Measurements from ENCODE around the gene NFIA.

The NFIA gene

GRCh38 chr1:61348025-61348665 is 265.8 kb downstream of the NFIA start:
- H3K4me3 ChIP-seq (ENCODE audit: low read depth, low read length), result no peak overlapping the region
- peaks cover 2% of the 10 kb centered on the region; the same call in 1 of the 2 replicates for H3K36me3 ChIP-seq
- H3K9me3 ChIP-seq, result no peaks in the 10 kb centered on the region
- DNase-seq, result no peak
- TF ChIP-seq, protein P1, sequence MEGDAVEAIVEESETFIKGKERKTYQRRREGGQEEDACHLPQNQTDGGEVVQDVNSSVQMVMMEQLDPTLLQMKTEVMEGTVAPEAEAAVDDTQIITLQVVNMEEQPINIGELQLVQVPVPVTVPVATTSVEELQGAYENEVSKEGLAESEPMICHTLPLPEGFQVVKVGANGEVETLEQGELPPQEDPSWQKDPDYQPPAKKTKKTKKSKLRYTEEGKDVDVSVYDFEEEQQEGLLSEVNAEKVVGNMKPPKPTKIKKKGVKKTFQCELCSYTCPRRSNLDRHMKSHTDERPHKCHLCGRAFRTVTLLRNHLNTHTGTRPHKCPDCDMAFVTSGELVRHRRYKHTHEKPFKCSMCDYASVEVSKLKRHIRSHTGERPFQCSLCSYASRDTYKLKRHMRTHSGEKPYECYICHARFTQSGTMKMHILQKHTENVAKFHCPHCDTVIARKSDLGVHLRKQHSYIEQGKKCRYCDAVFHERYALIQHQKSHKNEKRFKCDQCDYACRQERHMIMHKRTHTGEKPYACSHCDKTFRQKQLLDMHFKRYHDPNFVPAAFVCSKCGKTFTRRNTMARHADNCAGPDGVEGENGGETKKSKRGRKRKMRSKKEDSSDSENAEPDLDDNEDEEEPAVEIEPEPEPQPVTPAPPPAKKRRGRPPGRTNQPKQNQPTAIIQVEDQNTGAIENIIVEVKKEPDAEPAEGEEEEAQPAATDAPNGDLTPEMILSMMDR (IDR thresholded peaks at IDR 0.05; ENCODE audit: low read depth, low read length), result no peak
- no peaks in the 10 kb centered on the region for H3K27me3 ChIP-seq
- H3K4me1 ChIP-seq, result no peaks in the 10 kb centered on the region

DNA sequence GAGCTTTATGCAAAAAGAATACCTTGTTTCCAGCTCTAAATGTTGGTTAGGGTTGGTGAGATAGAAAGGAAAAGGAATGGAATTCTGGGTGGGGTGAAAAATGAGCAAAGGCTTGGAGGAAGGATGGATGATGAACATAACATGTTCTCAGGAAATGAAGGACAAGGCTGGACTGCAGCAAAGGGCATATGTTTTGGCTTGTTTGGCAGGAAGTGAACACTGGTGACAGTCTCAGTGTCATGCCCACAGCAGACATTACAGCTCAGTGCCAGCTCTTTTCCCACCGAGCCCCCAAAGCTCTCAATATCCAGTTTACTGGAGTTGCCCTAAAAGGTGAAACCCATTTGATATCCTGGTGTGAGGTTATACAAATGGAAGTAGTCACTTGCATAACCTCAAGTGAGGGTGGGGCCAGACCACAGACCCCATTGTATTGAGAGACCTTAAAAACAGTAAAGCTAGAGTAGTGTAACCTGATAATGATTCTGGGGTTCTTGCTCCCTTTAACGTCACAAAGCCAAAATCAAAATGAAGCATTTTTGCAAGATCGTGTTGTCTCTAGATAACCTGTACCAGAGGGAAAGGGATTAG is 270.6 kb downstream of the NFIA start:
- Histone ChIP-seq H3K4me1 (no peaks in the 10 kb centered on the region), H3K9me3 (no peaks in the 10 kb centered on the region), H3K36me3 (peaks cover 2% of the 10 kb centered on the region; the same call in 1 of the 2 replicates), H3K27me3 (no peaks in the 10 kb centered on the region), H3K4me3 (ENCODE audit: low read depth, low read length) (no peak overlapping the region)
- DNase-seq, result no peak
- TF ChIP-seq, protein P1 (IDR thresholded peaks at IDR 0.05; ENCODE audit: low read depth, low read length), result no peak

GRCh38 chr1:61353797-61354406 is 271.5 kb downstream of the NFIA start:
- Histone ChIP-seq H3K4me1 (no peaks in the 10 kb centered on the region), H3K27me3 (no peaks in the 10 kb centered on the region), H3K4me3 (ENCODE audit: low read depth, low read length) (no peak overlapping the region), H3K9me3 (no peaks in the 10 kb centered on the region), H3K36me3 (peaks cover 2% of the 10 kb centered on the region; the same call in 1 of the 2 replicates)
- TF ChIP-seq, protein P1 (IDR thresholded peaks at IDR 0.05; ENCODE audit: low read depth, low read length), result no peak
- no peak for DNase-seq

- peaks cover 2% of the 10 kb centered on the region; the same call in 1 of the 2 replicates for H3K36me3 ChIP-seq
- no peak for DNase-seq
- no peaks in the 10 kb centered on the region for H3K4me1 ChIP-seq
- no peaks in the 10 kb centered on the region for H3K27me3 ChIP-seq
- H3K9me3 ChIP-seq, result no peaks in the 10 kb centered on the region
- TF ChIP-seq, protein P1 (IDR thresholded peaks at IDR 0.05; ENCODE audit: low read depth, low read length), result no peak
- H3K4me3 ChIP-seq (ENCODE audit: low read depth, low read length), result no peak overlapping the region
Observed at GRCh38 chr1:61356016-61356415, 273.7 kb downstream of the NFIA start.

GRCh38 chr1:61356995-61357394 is 274.6 kb downstream of the NFIA start:
- TF ChIP-seq, protein P1 (IDR thresholded peaks at IDR 0.05; ENCODE audit: low read depth, low read length), result no peak
- Histone ChIP-seq H3K36me3 (peaks cover 2% of the 10 kb centered on the region; the same call in 1 of the 2 replicates), H3K27me3 (no peaks in the 10 kb centered on the region), H3K4me1 (peaks cover under 1% of the 10 kb centered on the region; the same call in 1 of the 2 replicates), H3K9me3 (no peaks in the 10 kb centered on the region), H3K4me3 (ENCODE audit: low read depth, low read length) (no peak overlapping the region)
- no peak for DNase-seq

DNA sequence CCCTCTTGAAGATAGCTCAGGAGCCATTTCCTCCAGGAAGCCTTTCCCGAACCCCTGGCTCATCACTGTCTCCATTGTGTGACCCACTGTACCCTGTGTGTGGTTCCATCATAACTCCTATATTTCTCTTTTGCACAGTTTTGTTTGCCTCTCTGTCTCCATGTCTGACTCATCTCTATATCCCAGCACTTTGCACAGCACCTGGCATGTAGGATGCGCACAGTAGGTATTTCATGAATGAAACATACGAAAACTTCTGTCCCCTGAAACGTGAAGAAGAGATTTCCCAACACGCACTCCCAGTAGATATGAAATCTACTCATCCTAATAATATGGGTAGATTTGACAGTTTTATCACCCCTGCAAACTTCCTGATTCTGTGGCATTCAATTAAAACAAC is 275.2 kb downstream of the NFIA start:
- no peaks in the 10 kb centered on the region for H3K27me3 ChIP-seq
- H3K36me3 ChIP-seq, result peaks cover 2% of the 10 kb centered on the region; the same call in 1 of the 2 replicates
- H3K4me3 ChIP-seq (ENCODE audit: low read depth, low read length), result no peak overlapping the region
- no peak for DNase-seq
- no peaks in the 10 kb centered on the region for H3K9me3 ChIP-seq
- peaks cover 2% of the 10 kb centered on the region; the same call in 1 of the 2 replicates for H3K4me1 ChIP-seq
- TF ChIP-seq, protein P1 (IDR thresholded peaks at IDR 0.05; ENCODE audit: low read depth, low read length), result no peak
